Neural cell (in vitro differentiated cells): ENCODE results near the gene TEDC2. TPM values are rescaled to one million over a fixed set of nuclear protein-coding genes. Genes with fewer than 3 reads are reported as not detected.

ENCODE experiments used
- H2AFZ ChIP-seq: fragments of 200-600, 300-800 bp; sonication (generic), shearing (Covaris generic); 2 replicates; pipeline ENCODE4 v1.6.0; 2014; ENCODE audit warnings: low read depth, mild to moderate bottlenecking, antibody characterized with exemption, low read length, moderate library complexity
- H3F3A ChIP-seq: fragments of 200-600 bp; shearing (Covaris generic); 2 replicates; pipeline ENCODE4 v1.6.1; 2016; ENCODE audit warnings: mild to moderate bottlenecking, moderate library complexity, mixed read lengths, antibody characterized with exemption, low read length; ENCODE audit not compliant: insufficient read depth, poor library complexity, severe bottlenecking
- H3K27ac ChIP-seq: fragments of 200-600, 300-800 bp; sonication (generic), shearing (Covaris generic); 2 replicates; pipeline ENCODE4 v1.5.1; 2014; ENCODE audit warnings: mild to moderate bottlenecking, low read length, moderate library complexity
- H3K27me3 ChIP-seq: fragments of 300-800, 200-600 bp; sonication (generic), shearing (Covaris generic); 2 replicates; pipeline ENCODE4 v1.6.0; 2014; ENCODE audit warnings: mild to moderate bottlenecking, low read depth, low read length, moderate library complexity; ENCODE audit not compliant: insufficient read depth
- H3K36me3 ChIP-seq: fragments of 300-800, 200-600 bp; sonication (generic), shearing (Covaris generic); 2 replicates; pipeline ENCODE4 v1.5.1; 2014; ENCODE audit warnings: mild to moderate bottlenecking, antibody characterized with exemption, low read length, moderate library complexity; ENCODE audit not compliant: insufficient read depth
- H3K4me2 ChIP-seq: fragments of 300-800, 200-600 bp; sonication (generic), shearing (Covaris generic); 2 replicates; pipeline ENCODE4 v1.6.0; 2014; ENCODE audit warnings: mild to moderate bottlenecking, low read length
- H3K4me3 ChIP-seq: fragments of 300-800, 200-600 bp; sonication (generic), shearing (Covaris generic); 2 replicates; pipeline ENCODE4 v1.5.1; 2014; ENCODE audit warnings: mild to moderate bottlenecking, low read length, moderate library complexity
- H3K79me2 ChIP-seq: fragments of 200-600 bp; shearing (Covaris generic); replicated peaks from 2 replicates; pipeline ENCODE4 v1.6.0; 2014; ENCODE audit warnings: mild to moderate bottlenecking, low read length, moderate library complexity; ENCODE audit not compliant: insufficient read depth
- H3K9ac ChIP-seq: fragments of 300-800, 200-600 bp; sonication (generic), shearing (Covaris generic); 2 replicates; pipeline ENCODE4 v1.6.1; 2016; ENCODE audit warnings: mild to moderate bottlenecking, low read length, mixed read lengths
- H3K9me2 ChIP-seq: fragments of 200-600 bp; shearing (Covaris generic); 2 replicates; pipeline ENCODE4 v1.6.1; 2016; ENCODE audit warnings: mild to moderate bottlenecking, low read length, mixed read lengths; ENCODE audit not compliant: insufficient read depth
- H3K9me3 ChIP-seq: fragments of 200-600, 300-800 bp; sonication (generic), shearing (Covaris generic); 2 replicates; pipeline ENCODE4 v1.6.1; 2016; ENCODE audit warnings: mild to moderate bottlenecking, mixed run types, low read length, moderate library complexity, mixed read lengths
- H4K20me1 ChIP-seq: fragments of 200-600 bp; shearing (Covaris generic); 2 replicates; pipeline ENCODE4 v1.6.1; 2016; ENCODE audit warnings: mild to moderate bottlenecking, mixed run types; ENCODE audit not compliant: insufficient read depth
- CTCF ChIP-seq: fragments of 450-650 bp; IDR thresholded peaks from 2 replicates; pipeline ENCODE4 v1.5.1; 2014; ENCODE audit warnings: antibody characterized with exemption, mild to moderate bottlenecking, moderate library complexity; ENCODE audit not compliant: poor library complexity, severe bottlenecking
- EP300 ChIP-seq: fragments of 450-650 bp; conservative IDR thresholded peaks from 2 replicates; pipeline ENCODE4 v1.6.1; 2014; ENCODE audit warnings: antibody characterized with exemption, mild to moderate bottlenecking, moderate library complexity; ENCODE audit not compliant: poor library complexity, severe bottlenecking
- EZH2 ChIP-seq: fragments of 200-600, 300-800 bp; shearing (Covaris generic), sonication (generic); IDR thresholded peaks from 2 replicates; pipeline ENCODE4 v1.6.1; 2014; ENCODE audit warnings: antibody characterized with exemption, low read length, borderline replicate concordance, mild to moderate bottlenecking; ENCODE audit not compliant: insufficient read depth, poor library complexity, severe bottlenecking
- MXI1 ChIP-seq: fragments of 450-650 bp; conservative IDR thresholded peaks from 2 replicates; pipeline ENCODE4 v1.6.1; 2014; ENCODE audit warnings: antibody characterized with exemption, mild to moderate bottlenecking; ENCODE audit not compliant: poor library complexity, severe bottlenecking
- POLR2AphosphoS5 ChIP-seq: IDR thresholded peaks from 2 replicates; pipeline ENCODE4 v1.6.1; 2012
- RAD21 ChIP-seq: fragments of 450-650 bp; conservative IDR thresholded peaks from 2 replicates; pipeline ENCODE4 v1.6.1; 2014; ENCODE audit warnings: antibody characterized with exemption, mild to moderate bottlenecking, moderate library complexity
- REST ChIP-seq: IDR thresholded peaks from 2 replicates; pipeline ENCODE4 v1.6.1; 2012; ENCODE audit warnings: borderline replicate concordance
- SMC3 ChIP-seq: fragments of 450-650 bp; conservative IDR thresholded peaks from 2 replicates; pipeline ENCODE4 v1.6.1; 2014; ENCODE audit warnings: antibody characterized with exemption, mild to moderate bottlenecking, moderate library complexity; ENCODE audit not compliant: poor library complexity
- TAF1 ChIP-seq: IDR thresholded peaks from 2 replicates; pipeline ENCODE4 v1.6.1; 2012; ENCODE audit warnings: low read depth
- polyA plus RNA-seq: library from polyadenylated mRNA; depleted of rRNA; stranded (reverse); fragments of >200 nt; gene quantifications from 2 replicates; pipeline ENCODE4 v1.2.3, GENCODE V29; 2014

Gene TEDC2
- polyA plus RNA-seq, 1 donor from 2014 or later = 31.5 TPM

DNA sequence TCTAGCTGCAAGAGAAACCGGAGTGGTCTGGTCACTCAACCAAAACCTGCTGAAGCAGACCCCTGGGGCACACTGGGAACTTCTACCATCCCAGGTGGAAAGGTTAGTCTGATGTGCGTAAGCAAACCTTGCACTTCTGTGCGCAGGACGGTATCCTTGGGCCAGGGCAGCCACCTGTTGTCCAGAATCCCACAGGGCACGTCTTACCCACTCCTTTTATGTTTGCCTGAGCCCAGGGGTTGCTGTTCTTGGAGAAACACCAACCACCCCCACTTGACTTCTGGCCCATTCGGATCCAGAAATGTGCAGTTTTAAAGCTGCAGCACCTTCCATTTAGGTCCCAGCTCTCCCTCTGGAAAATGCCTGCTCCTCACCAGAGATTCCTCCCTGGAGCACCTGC lies 33.7 kb downstream of the TEDC2 start:
- no peak overlapping the region for H3K9ac ChIP-seq
- no peak overlapping the region for H2AFZ ChIP-seq
- H3K4me2 ChIP-seq = no peak overlapping the region
- no peaks in the 10 kb centered on the region for H3K9me2 ChIP-seq
- TF ChIP-seq MXI1 (no peak), RAD21 (no peak), EP300 (no peak), SMC3 (no peak), REST (no peak), POLR2AphosphoS5 (no peak), CTCF (no peak), EZH2 (no peak), TAF1 (no peak)
- H3K27ac ChIP-seq = no peak overlapping the region
- H3K79me2 ChIP-seq = no peaks in the 10 kb centered on the region
- H3K9me3 ChIP-seq = no peaks in the 10 kb centered on the region
- no peaks in the 10 kb centered on the region for H3K27me3 ChIP-seq
- H3F3A ChIP-seq = no peaks in the 10 kb centered on the region
- no peaks in the 10 kb centered on the region for H4K20me1 ChIP-seq
- H3K36me3 ChIP-seq = no peaks in the 10 kb centered on the region
- H3K4me3 ChIP-seq = no peak overlapping the region

DNA sequence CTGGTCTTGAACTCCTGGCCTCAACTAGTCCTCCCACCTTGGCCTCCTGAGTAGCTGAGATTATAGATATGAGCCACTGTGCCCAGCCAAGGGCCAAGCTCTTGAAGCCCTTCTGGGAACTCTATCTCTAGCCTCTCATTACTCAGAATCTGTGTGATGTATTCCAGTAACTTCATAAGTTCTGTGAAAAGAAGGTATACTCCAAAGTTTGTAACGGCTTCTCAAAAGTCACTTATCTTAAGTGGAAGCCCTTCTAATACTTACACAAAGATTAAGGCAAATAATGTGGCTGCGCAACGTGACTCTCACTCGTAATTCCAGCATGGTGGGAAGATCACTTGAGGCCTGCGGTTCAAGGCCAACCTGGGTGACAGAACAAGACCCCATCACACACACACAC lies 34.7 kb downstream of the TEDC2 start:
- TF ChIP-seq TAF1 (no peak), EP300 (no peak), POLR2AphosphoS5 (no peak), EZH2 (no peak), RAD21 (no peak), CTCF (no peak), REST (no peak), MXI1 (no peak), SMC3 (no peak)
- Histone ChIP-seq H3K4me2 (no peak overlapping the region), H2AFZ (no peak overlapping the region), H3K36me3 (no peaks in the 10 kb centered on the region), H3K27ac (no peak overlapping the region), H3K79me2 (no peaks in the 10 kb centered on the region), H3F3A (no peaks in the 10 kb centered on the region), H3K9me2 (no peaks in the 10 kb centered on the region), H3K9ac (no peak overlapping the region), H4K20me1 (no peaks in the 10 kb centered on the region), H3K9me3 (no peaks in the 10 kb centered on the region), H3K27me3 (no peaks in the 10 kb centered on the region), H3K4me3 (no peak overlapping the region)
